Activated CD4-positive, alpha-beta T cell treated with anti-CD3 and anti-CD28 coated beads, Interleukin-2, amount 50 U/mL, for 16 hours (primary cell): Measurements from ENCODE around the gene ZKSCAN5.
"Not testable (repeated sequence)": the region's sequence is repeated elsewhere in the genome, so short reads cannot be mapped to it uniquely, and the experiment has no call there.

Experiments
- DNase-seq: peaks from one replicate; pipeline ENCODE4 v3.0.0-alpha.2; 2020

The ZKSCAN5 gene

DNA sequence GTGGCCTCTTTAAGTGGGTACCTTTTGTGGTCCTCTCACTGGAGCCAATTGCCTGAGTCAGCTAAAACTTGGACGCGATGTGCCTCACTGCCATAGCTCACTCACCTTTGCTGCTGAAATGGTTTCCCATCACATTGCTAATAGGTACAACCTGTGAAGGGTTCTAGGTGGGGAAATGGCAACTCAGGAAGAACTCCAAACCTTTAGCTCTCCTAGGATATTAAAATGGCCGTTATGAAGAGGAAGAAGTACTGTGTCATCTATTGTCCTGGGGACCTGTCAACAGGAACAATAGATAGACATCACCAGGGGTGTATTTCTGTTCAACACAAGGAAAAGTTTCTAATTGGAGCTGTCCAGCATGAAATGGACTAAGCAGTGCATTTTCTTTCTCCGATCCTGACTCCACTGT is 52.7 kb downstream of the ZKSCAN5 start:
- no peak for DNase-seq

DNA sequence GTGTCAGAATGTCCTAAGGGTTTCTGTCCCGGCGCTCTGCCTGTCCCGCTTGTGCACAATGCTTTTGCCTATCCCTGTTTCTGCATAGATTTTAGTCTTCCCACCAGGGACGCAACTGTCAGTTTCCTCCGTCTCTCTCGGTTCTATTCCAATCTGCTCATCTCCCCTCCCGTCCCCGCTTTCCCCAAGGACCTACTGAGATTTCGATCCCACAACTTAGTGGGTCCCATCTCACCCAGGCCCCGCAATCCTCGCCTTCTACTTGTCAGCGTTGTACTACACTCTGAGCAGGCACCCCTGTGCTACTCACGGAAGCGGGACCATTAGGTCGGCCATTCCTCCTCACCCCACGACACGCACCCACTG is 53.5 kb downstream of the ZKSCAN5 start:
- no peak for DNase-seq

DNA sequence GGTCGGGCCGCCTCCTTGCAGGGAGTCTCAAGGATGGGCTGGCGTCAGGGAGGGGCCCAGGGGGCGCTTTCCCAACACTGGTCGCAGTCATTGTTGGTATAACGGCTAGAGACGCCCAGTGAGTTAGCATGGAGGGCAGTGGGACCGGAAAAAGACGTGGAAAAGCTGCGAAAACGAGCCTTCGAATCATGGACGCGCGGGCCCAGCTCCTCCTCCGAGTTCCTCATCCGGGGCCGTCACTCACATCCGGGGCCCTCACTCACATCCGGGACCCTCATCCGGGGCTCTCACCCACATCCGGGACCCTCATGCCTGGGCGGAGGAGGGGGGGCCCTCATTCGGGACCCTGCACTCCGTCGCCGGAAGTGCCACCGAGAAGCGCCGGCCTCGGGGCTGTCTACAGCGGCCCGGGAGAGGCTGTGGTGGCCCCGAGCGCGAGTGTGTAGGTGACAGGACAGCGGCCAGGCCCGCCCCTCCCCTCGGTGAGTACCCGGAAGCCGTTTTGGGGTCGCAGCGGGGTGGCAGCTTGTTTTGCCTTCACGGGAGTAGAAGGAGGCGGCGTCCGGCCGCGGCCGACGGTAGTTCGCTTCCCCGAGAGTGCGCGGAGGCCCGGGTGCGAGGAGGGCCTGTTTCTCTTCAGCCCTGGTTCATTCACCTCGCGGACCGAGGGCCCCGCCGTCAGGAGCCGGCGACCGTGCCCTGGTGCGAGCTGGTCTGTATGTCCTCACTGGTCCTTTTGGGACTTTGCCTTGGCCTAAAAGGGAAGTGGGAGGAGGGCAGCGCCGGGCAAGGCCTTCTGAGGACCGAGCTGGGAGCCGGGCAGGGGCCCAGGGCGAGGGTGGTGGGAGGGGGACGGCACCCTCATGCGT is 54.1 kb downstream of the ZKSCAN5 start, which contains the start of gene ZNF655:
ZNF655 (plus strand) TSS at position 337 of the 869 bp plus-strand sequence. CDS start 1,918 bp downstream, outside the sequence.
- DNase-seq: peak; percentile 89

DNA sequence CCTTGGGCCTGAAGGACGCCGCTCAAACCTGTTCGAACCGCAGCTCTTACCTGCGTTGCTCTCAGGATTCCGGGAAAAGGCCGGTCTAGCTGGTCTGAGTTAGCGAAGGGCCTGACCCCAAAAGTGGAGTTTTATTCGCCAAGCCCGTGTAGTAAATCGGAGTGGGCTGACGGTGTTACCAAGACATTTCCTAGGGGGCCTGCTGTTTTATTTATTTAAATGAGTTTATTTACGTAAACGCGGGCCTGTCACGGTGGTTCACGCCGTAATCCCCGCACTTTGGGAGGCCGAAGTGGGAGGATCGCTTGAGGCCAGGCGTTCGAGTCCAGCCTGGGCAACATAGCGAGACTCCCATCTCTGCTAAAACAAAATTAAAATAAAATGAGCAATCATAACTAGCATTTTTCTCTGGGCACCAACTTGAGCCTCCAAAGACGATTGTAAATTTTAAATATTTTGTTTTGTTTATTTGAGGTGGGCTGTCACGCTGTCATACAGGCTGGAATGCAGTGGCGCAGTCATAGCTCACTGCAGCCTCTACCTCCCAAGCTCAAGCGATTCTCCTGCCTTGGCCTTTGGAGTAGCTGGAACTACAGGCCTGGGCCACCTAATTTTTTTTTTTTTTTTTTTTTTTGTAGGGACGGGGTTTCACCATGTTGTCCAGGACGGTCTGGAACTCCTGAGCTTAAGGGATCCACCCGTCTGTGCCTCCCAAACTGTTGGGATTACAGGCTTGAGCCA is 54.9 kb downstream of the ZKSCAN5 start:
- peak; percentile 24 for DNase-seq

DNA sequence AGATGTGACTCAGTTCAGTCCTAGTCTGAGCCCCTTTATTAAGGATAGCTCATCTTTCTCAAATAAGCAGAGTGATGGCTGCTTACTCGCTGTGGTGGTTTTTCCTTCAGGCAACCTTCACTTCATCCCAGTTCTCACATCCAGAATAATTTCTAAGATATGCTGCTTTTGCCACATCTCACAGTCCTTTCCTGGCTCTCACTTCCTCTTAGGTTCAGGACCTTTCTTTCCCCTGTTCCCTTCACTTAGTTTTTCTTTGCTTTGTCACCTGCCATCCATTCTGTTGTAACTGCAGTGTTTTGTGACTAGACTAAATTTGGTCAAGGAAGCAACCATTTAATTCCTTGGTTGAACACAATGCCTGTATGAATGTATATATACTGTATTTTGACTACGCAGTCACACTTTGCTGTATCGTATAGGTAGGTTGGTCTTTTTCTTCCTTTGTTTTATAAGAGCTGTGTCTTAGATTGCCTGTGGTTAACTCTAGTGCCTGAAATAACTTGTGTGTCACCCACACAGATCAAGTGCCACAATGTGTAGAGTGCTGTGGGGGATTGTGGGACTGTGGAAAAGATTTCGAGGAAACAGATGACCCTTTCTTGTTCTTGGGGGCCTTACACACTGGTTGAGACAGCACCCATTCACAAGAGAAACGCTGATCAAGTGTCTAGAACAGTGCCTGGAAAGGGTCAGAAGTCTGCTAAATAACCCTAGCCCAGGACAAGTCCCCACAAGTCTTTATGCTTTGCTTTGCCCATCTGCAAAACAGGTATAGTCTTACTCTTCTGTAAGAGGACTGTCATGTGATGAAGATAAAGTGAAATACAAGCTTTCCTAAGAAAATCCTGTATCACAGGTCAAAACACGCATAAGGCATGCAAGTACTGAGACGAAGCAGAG is 56.6 kb downstream of the ZKSCAN5 start:
- no peak for DNase-seq

DNA sequence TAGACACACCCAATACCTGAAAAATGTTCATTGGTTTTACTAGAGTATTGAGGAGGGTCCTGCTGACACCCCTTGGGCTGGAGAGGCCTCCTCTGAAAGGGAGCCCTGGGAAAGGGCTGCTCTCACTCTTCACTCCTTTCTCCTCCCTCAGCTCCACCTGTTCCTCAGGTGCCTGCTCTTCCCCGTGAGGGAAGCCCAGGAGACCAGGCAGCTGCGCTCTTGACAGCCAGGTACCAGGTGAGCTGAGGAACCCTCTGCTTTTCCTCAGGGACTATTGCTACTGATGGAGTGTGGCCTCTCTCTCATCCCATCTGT is 57.2 kb downstream of the ZKSCAN5 start:
- no peak for DNase-seq

DNA sequence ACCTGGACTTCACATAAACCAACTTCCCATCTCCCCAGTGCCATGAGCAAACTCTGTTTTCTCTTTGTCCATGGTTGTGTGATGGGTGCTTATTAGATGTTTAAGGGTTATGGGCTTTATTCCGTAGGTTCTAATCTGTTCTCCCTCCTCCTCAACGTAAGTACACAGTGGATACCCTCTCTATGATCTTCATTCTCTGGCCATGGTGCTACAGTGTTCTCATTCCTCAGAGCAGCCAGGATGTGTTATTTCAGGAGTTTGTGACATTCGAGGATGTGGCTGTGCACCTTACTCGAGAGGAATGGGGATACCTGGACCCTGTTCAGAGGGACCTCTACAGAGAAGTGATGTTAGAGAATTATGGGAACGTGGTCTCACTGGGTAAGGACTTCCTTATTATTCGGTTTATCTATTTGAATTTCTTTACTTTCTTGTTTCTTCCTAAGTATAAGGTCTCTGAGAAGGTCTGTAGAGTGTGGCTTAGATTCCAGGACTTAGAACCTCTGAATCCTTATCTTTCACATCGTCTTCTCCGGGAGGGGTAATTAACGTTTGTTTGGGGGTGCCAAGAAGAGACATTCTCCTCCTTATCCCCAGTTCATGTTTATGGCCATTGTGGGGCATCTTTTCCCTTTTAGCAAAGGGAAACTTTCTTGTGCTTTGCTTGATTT is 57.8 kb downstream of the ZKSCAN5 start:
- DNase-seq: no peak

DNA sequence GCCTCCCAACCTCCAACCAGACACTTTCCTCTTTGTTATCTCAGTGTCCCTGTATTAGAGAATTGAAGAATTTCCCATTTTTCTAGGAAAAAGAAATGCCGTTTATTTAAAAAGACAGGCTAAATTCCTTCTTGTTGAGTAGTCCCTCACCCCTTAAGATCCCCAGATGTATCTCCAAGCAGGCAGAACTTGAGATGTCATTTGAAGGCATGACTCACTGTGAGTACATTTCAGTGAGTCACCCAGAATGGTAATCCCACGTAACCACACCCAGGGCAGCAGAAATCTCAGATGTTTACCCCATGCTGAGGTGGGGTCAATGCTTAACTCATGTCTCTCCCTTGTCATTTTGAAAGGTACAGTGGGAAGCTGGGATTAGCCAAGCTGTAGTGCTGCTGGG is 58.4 kb downstream of the ZKSCAN5 start:
- peak; percentile 69 for DNase-seq

DNA sequence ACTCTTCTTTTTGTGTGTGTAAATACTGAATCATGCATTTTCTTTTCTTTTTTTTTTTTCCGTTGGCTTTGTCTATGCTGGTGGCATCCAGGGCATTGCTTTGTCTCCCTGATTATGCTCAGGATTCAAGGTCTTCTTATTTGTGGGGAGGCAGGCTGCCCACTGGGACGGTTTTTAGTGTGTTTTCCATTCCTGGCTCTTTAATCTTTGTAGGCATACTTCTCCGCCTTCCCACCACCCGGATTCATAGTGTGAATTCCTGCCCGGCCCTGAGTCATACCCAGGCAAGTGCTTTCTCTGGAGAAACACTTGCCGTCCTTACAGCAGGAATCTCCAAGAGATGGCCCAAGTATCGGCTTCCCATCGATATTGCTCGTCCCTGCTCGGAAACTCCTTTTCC is 59.2 kb downstream of the ZKSCAN5 start:
- DNase-seq: no peak

DNA sequence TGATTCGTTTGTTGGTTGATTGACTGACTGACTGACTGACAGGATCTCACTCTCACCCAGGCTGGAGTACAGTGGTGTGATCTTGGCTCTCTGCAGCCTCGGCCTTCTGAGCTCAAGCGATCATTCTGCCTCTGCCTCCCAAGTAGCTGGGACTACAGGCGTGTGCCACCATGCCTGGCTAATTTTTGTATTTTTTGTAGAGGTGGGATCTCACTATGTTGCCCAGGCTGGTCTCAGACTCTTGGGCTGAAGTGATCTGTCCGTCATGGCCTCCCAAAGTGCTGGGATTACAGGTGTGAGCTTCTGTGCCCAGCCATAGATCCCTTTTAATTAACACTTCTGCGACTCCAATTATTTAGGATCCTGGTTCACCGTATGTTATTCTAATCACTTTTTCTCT is 64.3 kb downstream of the ZKSCAN5 start:
- not testable (repeated sequence) for DNase-seq

DNA sequence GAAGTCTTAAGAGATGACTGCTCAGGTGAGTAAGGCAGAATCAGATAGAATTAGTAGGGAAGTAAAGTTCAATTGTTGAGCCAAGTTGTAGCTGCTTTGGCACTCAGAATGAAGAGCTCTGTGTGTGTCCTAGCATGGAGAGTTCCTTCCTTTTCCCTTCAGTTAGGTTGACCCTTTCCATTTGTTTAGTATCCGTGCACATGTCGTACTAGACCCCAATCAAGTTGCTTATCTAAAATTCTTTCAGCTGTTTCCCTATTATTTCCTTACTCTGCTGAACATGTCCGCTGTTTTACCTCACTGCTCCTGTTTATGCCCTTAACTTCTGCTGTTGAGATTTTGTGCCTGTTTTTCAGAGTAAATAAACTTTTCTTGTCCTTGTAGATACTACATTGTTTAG is 67.3 kb downstream of the ZKSCAN5 start:
- DNase-seq: no peak

DNA sequence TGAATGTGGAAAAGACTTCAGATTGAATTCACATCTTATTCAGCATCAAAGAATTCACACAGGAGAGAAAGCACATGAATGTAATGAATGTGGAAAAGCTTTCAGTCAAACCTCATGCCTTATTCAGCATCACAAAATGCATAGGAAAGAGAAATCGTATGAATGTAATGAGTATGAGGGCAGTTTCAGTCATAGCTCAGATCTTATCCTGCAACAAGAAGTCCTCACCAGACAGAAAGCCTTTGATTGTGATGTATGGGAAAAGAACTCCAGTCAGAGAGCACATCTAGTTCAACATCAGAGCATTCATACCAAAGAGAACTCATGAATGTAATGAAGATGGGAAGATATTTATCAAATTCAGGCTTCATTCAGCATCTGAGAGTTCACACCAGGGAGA is 68.8 kb downstream of the ZKSCAN5 start:
- DNase-seq: no peak

DNA sequence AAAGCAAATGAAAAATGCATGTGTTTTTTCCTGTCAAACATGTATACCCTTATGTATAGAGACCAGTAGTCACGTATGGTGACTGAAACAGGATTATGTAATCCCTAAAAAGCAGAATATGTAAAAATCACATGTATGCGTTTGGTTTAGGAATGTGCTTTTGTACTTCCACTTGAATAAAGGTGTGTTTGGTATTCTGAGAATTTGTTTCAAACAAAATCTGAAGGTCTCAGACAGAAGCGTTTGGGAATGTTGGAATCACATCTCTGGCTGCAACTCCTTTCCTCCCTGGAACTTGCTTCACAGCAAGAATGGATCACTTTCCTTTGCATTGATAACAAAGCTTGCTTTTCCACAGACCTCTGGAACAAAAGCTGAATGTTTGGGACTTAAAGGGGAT is 71.8 kb downstream of the ZKSCAN5 start:
- no peak for DNase-seq

DNA sequence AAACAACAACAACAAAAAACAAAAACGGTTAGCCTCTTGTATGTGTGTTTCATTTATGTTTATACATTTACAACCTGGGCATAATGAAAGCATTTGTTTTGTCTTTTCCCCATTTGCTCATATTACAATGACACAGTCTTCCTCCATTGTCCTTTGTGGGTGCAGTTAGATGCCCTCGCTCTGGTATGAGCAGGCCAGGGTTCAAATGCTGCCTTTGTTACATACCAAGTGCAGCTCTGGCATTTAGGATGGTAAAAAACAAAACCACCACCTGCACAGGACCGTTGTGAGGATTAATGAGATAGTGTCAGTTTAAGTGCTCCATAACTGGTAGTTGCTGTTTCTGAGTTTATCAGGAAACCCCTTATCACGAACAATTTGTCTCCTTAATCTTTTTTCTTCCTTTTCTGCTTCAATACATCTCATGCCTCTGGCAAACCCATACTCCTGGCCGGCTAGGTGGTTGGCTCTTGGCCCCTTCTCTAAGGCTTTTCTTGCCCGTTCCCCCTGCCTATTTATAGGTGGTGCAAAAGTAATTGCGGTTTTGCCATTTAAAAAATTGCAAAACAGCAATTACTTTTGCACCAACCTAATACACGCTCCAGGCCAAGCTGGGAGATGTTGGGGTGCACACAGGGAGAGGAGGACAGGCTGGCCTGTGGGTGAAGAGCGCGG is 75.0 kb downstream of the ZKSCAN5 start:
- no peak for DNase-seq

DNA sequence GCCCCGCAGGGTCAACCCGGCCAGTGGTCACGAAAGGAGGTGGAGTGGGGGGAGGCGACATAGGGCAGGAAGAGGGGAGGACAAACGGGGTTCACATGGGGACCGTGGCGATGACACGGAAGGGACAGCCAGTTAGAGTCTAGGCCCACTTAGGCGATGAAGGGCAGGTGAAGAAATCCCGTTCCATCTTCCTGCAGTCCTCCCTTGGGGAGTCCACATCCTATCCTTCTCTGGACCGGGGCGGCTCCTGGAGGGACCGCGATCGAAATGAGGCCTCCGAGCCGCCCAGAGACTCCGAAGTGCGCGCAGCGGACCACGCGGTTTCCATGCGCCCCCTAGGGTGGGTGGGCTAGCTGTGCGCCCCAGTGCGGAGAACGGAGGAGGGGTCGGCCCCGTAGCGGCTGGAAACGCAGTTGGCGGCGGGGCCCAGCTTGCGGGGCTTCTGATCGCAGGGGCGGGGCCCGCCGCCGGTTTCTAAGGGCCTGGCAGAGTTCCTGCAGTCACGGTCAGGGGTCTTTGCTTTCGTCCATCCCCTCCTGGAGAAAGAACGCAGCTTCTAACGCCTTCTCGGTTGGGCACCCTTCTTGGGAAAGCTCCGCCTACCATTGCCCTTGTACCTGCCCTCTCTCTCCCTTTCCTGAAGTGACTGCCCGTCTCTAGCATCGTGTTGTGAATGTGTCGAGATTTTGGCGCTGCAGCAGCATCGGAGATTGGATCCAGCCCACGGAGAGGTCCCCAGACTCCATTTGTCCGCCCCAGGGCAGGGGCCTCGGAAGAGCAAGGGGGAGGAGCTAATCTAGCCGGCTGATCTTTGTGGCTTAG is 75.7 kb downstream of the ZKSCAN5 start:
- peak; percentile 24 for DNase-seq

DNA sequence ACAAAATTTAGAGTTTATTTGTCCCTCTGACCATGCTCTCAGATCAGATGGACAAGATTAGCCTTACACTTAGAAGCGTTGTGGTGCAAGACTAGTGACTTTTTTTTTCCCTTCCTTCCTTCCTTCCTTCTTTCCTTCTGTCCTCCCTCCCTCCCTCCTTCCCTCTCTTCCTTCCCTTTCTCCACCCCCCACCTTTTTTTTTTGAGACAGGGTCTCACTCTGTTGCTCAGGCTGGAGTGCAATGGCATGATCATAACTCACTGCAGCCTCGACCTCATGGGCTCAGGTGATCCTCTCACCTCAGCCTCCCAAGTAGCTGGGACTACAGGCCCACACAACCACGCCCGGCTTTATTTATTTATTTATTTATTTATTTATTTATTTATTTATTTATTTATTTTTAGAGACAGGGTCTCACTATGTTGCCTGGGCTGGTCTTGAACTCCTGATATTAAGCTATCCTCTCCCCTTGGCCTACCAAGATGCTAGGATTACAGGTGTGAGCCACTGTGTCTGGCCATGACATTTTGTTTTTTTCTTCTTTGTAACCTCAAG is 76.4 kb downstream of the ZKSCAN5 start:
- DNase-seq: not testable (repeated sequence)
